Measurements from ENCODE around the gene PHLPP1.

PHLPP1 gene

GRCh38 chr18:62812242-62812641 lies 96.9 kb downstream of the PHLPP1 start:
- no peak for DNase-seq

DNA sequence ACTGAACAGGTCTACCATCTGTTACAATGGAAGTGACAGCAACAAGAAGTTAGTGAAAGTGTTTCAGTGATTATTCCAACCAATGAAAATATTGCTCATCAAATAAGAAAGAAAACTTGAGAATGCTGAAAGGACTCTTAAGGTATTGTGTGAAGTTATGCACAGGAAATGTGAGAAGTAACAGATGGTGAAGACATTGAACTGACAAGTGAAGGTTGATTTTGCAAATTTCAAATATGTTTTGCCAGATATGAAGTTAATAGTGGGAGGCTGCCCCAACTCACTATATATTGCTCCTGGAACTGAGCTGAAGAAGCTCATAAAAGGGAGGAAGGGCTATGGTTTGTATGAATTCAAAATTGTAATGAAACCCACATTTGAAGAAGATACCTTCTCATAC lies 97.5 kb downstream of the PHLPP1 start:
- no peak for DNase-seq

DNA sequence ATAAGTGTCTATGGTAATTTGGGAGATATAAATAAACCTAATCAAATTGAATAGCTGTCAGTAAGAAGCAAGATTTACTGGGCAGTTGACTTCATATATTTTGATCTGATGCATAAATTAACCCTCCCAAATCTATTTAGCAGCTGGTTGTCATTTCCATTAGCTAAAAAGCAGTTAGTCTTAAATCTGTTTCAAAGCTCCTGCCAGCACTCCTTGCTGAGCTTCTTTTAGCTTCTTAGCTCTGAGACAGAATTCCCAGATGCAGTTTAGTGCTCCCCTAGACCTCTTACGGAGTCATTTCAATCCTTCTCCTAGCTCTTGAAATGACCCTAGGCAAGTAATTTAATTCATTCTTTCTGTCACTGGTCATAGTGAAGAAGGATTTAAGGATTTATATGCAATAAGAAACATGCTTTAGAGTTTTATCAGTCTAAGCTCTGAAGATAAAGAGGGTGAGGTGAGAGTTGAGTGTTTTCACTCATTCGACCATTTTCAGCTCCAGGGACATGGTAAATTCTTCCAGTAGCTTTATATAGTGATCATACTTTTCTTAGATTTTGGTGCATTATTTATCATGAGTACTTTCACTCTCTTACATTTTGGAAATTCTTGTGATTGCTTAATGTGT lies 98.9 kb downstream of the PHLPP1 start:
- no peak for DNase-seq

GRCh38 chr18:62825382-62825781 lies 110.0 kb downstream of the PHLPP1 start:
- no peak for DNase-seq

GRCh38 chr18:62827397-62827796 lies 112.1 kb downstream of the PHLPP1 start:
- DNase-seq, result no peak

- no peak for DNase-seq
Measured at GRCh38 chr18:62828091-62828640, 112.8 kb downstream of the PHLPP1 start.

DNA sequence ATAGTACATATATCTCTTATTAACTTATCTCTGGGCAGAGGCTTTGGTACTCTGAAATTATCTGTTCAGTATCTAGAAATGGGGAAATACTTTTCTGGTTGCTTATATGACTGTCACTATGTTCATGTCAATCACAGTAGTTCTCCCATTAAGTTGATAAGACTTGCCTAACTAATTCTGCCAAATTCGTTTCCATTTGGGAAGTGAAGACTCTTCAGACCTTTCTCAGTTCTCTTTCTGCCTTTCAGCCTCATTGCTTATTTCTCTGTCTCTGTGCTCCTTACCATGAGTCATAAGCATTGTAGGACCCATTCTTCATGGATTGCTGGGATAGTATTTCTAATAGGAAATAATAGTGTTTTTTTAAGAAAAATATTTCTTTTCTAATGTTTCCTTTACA lies 113.5 kb downstream of the PHLPP1 start:
- DNase-seq, result no peak

- no peak for DNase-seq
Measured at GRCh38 chr18:62829936-62830335, 114.6 kb downstream of the PHLPP1 start.

- no peak for DNase-seq
Measured at GRCh38 chr18:62832282-62832681, 116.9 kb downstream of the PHLPP1 start.

- DNase-seq, result no peak
Measured at GRCh38 chr18:62833494-62833893, 118.2 kb downstream of the PHLPP1 start.

DNA sequence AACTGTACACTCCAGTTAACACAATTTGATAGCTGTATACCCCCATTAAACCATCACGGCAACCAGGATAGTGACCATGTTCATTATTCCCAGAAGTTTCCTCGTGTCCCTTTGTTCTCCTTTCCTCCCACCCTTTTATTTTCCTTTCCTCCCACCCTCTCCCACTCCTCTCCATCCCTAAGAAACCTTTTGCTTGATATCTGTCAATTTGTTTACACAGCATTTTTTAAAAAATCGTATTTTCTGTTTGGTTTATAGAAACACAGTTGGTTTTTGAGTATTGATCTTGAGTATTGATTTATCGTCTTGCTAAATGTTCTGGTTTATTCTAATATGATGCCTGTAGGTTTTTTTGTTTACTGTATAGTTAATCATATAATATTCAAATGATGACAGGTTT lies 119.4 kb downstream of the PHLPP1 start:
- DNase-seq, result no peak

DNA sequence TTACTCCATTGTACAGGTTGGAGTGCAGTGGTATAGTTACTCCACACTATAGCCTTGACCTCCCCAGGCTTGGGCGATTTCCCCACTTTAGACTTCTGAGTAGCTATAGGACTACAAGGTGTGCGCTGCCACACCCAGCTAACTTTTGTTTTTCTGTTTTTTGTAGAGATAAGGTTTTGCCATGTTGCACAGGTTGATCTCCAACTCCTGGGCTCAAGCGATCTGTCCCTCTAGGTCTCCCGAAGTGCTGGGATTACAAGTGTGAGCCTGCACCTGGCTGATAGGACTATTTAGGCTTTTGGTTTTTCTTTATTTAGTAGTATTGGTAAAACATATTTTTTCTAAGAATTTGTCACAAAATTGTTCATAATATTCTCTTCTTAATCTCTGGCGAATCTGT lies 121.7 kb downstream of the PHLPP1 start:
- no peak for DNase-seq

DNA sequence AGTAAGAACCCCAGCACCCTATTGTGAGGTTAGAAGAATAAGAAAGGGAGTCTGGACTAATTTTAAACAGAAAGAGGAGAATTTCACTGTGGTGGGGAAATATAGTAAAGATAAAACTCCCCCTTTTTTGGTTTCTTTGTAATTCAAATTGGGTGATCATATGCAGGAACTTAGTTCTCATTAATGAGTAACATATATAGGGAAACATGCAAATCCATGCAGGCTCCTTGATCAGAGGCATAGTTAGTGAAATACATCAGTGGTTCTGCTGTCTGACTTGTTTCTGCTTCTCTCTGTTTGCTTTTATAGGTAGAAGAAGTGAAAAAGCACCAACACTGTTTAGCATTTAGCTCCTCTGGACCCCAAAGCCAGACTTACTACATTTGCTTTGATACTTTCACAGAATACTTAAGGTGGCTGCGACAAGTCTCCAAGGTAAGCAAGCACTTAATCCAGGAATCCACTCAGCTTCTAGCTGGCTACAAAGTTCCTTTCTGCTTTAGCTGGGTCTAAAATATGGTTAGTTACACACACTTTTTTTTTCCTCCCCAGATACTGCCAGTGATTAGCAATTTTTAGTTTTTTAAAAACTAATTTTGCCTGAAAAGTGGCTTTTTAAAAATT lies 123.2 kb downstream of the PHLPP1 start:
- DNase-seq, result no peak

- no peak for DNase-seq
Measured at GRCh38 chr18:62839874-62840713, 124.8 kb downstream of the PHLPP1 start.

GRCh38 chr18:62841405-62841804 lies 126.1 kb downstream of the PHLPP1 start:
- no peak for DNase-seq

DNA sequence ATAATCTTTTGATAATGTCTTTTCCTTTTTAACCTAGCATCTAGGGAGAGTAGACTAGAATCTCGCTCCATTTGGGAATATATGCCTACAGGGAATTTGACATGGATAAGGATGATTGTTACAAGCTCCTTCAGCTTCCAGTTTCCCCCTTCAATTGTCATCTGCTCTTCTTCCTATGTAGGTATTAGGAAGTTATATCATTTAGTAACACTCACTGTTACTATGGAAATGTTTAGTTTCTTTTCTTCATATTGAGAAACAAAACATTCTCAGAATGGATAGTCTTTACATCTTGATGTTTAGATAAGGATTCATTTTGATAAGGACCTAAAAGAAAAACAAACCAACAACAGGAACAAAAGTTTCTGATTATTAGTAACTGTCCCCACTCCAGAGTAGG lies 127.6 kb downstream of the PHLPP1 start:
- no peak for DNase-seq

DNA sequence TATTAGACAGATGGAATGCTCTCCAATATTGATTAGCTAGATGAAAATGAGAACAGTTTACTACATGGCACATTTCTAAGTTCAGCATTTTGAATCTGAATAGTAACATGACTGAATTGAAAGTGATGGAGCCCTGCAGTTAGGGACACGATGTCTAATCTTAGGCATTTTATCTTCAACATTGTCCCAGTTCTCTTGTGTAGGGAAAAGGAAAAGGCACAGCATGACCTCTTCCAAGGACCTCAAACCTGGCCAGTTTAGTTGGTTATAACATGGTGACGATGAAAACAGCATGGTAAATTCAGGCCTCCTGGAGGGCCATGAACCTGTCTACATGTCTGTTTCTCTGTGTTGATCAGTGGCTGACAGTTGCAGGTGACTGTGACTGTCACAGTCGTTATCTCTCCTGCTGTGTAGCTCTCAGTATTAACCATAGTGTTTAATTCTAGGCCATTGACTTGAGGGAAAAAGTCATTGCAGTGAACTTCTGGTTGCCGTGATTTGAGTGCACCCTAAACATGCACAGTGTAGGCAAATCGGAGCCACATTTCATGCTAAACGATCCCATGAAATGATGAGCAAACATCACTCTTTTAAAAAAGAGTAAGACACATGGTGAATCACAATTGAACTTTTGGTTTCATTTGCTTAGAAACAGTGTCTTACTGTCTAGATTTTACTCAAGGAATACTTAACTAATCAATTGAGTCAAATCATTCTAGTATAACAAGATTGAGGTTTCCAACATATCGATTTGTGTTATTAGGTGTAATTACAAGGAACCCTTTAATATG lies 129.7 kb downstream of the PHLPP1 start:
- DNase-seq, result peak; percentile 59

DNA sequence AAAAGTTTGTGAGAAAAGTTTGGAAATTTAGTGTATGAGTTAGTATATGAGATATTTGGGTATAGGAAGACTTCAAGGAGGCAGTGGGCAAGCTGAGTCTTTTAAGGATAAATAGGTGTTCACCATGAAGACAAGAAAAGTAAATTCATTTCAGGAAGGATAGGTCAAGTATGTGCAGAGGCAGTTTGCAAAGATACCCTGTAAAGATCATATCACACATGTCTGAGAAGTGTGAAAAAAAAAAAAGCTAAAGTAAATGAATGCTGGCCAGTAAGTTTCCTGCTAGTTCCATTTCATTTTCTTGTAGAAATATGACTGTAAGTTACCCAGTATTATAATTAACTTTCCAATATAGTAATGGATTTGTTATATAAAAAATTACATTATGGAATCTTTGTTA lies 131.0 kb downstream of the PHLPP1 start:
- no peak for DNase-seq

- no peak for DNase-seq
Measured at GRCh38 chr18:62847081-62847480, 131.7 kb downstream of the PHLPP1 start.

- DNase-seq, result no peak
Measured at GRCh38 chr18:62848946-62849345, 133.6 kb downstream of the PHLPP1 start.

DNA sequence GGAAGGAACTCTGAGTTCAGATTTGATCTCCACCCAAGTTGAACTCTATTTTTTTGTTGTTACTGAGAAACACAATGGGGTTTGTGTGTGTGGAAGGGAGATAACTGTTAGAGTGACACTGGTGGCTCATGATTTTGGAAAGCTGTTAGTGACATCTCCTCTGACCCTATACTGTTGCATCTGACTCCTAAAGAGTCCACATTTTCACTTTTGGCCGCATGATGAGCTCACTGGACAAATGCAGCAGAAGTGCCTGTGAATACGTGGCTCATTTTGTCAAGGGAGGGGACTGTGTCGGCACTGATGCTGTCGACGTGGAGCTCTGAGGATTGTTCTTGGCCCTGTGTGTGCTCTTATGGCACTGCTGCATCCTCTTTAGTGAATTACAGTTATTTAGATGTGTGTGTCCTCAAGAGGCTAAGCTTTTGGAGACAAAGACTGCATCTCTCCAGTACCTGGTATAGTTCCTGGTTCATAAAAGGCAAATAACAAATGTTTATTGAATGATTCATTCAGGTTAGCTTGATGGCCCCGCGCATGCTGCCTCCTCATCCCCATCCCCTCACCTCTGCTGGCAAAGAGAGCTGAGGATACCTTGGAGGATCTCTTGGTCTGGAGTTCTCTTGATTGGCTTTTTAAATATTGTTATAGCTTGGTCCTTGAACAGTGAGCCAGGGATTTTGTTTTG lies 135.4 kb downstream of the PHLPP1 start:
- no peak for DNase-seq

DNA sequence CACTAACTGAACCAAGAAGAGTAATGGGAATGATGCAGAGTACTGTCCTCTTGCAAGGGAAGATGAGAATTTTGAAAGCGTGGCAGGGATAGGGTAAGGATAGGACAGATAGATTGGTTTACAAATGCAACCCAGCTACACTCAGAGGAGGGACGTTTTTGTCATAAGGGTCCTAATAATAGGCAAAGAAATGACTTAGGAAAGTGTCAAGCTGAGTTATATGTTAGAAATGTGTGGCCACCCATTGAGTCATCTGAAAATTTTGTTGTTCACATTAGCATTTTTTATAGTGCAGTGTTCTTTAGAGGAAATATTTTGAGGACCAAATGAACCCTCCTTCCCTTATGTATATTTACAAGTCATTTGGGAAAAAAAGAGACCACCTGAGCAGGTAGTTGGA lies 137.5 kb downstream of the PHLPP1 start:
- no peak for DNase-seq
